Adrenal gland (tissue), 5 donors: ENCODE data around the gene SLC25A23.

Experiments used
- CTCF ChIP-seq, 6 experiments: fragments of 450-650 bp in 4 of 6; fragments of 200-600 bp in 2 of 6; sonication (generic) in 1 of 6; IDR thresholded peaks; 1 replicate in 5 of 6; 2 replicates in 1 of 6; pipeline versions ENCODE4 v1.5.1 to v1.8.0; 2016 to 2021; ENCODE audit warnings: antibody characterized with exemption in 6 of 6, mild to moderate bottlenecking in 2 of 6, moderate library complexity in 1 of 6
- POLR2A ChIP-seq, 2 donors: fragments of 450-650 bp; IDR thresholded peaks; one replicate each; pipeline ENCODE4 v1.6.1; 2017; ENCODE audit warnings: antibody characterized with exemption in 2 of 2, mild to moderate bottlenecking in 2 of 2, moderate library complexity in 1 of 2
- donor health status: DM: no; HTN: no; CAD: no.

- TF ChIP-seq CTCF (IDR thresholded peaks at IDR 0.05): no peak
- TF ChIP-seq POLR2A (IDR thresholded peaks at IDR 0.05): no peak
Measured at GRCh38 chr19:6464070-6464873, 4.7 kb upstream of the SLC25A23 start, which contains the start of gene CRB3.
